Suprapubic skin (tissue), 4 donors: ENCODE results near the gene NPM1. TPM values are rescaled to one million over a fixed set of nuclear protein-coding genes. Genes with fewer than 3 reads are reported as not detected.

Source experiments
- DNase-seq, 2 donors: peaks; one replicate each; pipeline ENCODE4 v3.0.0-alpha.2; 2019; ENCODE audit warnings: low spot score in 2 of 2
- H3K27ac ChIP-seq: fragments of 200-600 bp; sonication (generic); one replicate; pipeline ENCODE4 v1.5.1; 2019
- H3K27me3 ChIP-seq: fragments of 200-600 bp; sonication (generic); one replicate; pipeline ENCODE4 v1.5.1; 2019
- H3K36me3 ChIP-seq: fragments of 200-600 bp; sonication (generic); one replicate; pipeline ENCODE4 v1.5.1; 2019
- H3K4me1 ChIP-seq: fragments of 200-600 bp; sonication (generic); one replicate; pipeline ENCODE4 v1.5.1; 2019
- H3K4me3 ChIP-seq: fragments of 200-600 bp; sonication (generic); one replicate; pipeline ENCODE4 v1.5.1; 2019; ENCODE audit warnings: mild to moderate bottlenecking
- H3K9me3 ChIP-seq: fragments of 200-600 bp; sonication (generic); one replicate; pipeline ENCODE4 v1.5.1; 2019
- CTCF ChIP-seq, 2 donors: fragments of 200-600 bp in 1 of 2; fragments of 450-650 bp in 1 of 2; sonication (generic) in 1 of 2; IDR thresholded peaks; one replicate each; pipeline ENCODE4 v1.5.1; 2016 to 2019; ENCODE audit warnings: antibody characterized with exemption in 2 of 2, mild to moderate bottlenecking in 1 of 2, moderate library complexity in 1 of 2
- EP300 ChIP-seq: sonication (generic); formaldehyde crosslinking; IDR thresholded peaks from one replicate; pipeline ENCODE4 v1.6.1; 2017; ENCODE audit warnings: antibody characterized with exemption
- POLR2A ChIP-seq, 2 donors: fragments of 450-650 bp; IDR thresholded peaks; one replicate each; pipeline ENCODE4 v1.6.1; 2017; ENCODE audit warnings: antibody characterized with exemption in 2 of 2, mild to moderate bottlenecking in 2 of 2, moderate library complexity in 2 of 2
- POLR2AphosphoS5 ChIP-seq, 3 donors: sonication (generic); formaldehyde crosslinking; IDR thresholded peaks; one replicate each; pipeline ENCODE4 v1.6.1; 2017; ENCODE audit warnings: antibody characterized with exemption in 3 of 3
- WGBS: methylation state at CpG from one replicate; pipeline ENCODE4 v1.1.5; 2018; 5-methylcytosine and 5-hydroxymethylcytosine counted together
- total RNA-seq, 4 donors: library from RNA; depleted of rRNA; stranded (reverse); fragments of >200 nt; gene quantifications; one replicate each; pipeline ENCODE4 v1.1.0, GENCODE V29; 2016

The NPM1 gene
- total RNA-seq, 4 donors from 2014 or later = 439 to 524 (median 469) TPM

- 90% methylated on average over 18 of the region's 20 CpGs for WGBS
- Histone ChIP-seq H3K9me3 (no peaks in the 10 kb centered on the region), H3K27ac (no peak overlapping the region), H3K4me3 (no peak overlapping the region), H3K4me1 (no peaks in the 10 kb centered on the region), H3K27me3 (no peaks in the 10 kb centered on the region), H3K36me3 (no peaks in the 10 kb centered on the region)
- DNase-seq = peak; percentile 34 to 73
- TF ChIP-seq POLR2AphosphoS5 (IDR thresholded peaks at IDR 0.05) (no peak), POLR2A (IDR thresholded peaks at IDR 0.05) (no peak), CTCF (IDR thresholded peaks at IDR 0.05) (no peak), EP300 (no peak)
Measured at GRCh38 chr5:171427318-171428167, 39.9 kb downstream of the NPM1 start.

GRCh38 chr5:171428168-171428696 is 40.6 kb downstream of the NPM1 start:
- WGBS = 91% methylated on average over 9 of the region's 9 CpGs
- no peak overlapping the region for H3K27ac ChIP-seq
- peak; percentile 33 to 40 for DNase-seq
- H3K27me3 ChIP-seq = no peaks in the 10 kb centered on the region
- TF ChIP-seq POLR2AphosphoS5 (IDR thresholded peaks at IDR 0.05) = no peak
- TF ChIP-seq CTCF (IDR thresholded peaks at IDR 0.05) = no peak
- TF ChIP-seq EP300 = no peak
- no peak for TF ChIP-seq POLR2A (IDR thresholded peaks at IDR 0.05)
- no peaks in the 10 kb centered on the region for H3K36me3 ChIP-seq
- H3K4me3 ChIP-seq = no peak overlapping the region
- no peaks in the 10 kb centered on the region for H3K9me3 ChIP-seq
- H3K4me1 ChIP-seq = no peaks in the 10 kb centered on the region

- WGBS = 87% methylated on average over 16 of the region's 16 CpGs
- no peaks in the 10 kb centered on the region for H3K4me1 ChIP-seq
- no peaks in the 10 kb centered on the region for H3K36me3 ChIP-seq
- TF ChIP-seq EP300 (no peak), CTCF (IDR thresholded peaks at IDR 0.05) (no peak), POLR2AphosphoS5 (IDR thresholded peaks at IDR 0.05) (no peak), POLR2A (IDR thresholded peaks at IDR 0.05) (no peak)
- H3K27ac ChIP-seq = no peak overlapping the region
- H3K4me3 ChIP-seq = no peak overlapping the region
- H3K9me3 ChIP-seq = no peaks in the 10 kb centered on the region
- peak; percentile 13 to 68 for DNase-seq
- H3K27me3 ChIP-seq = no peaks in the 10 kb centered on the region
Measured at GRCh38 chr5:171428809-171429542, 41.3 kb downstream of the NPM1 start.

- Histone ChIP-seq H3K27me3 (no peaks in the 10 kb centered on the region), H3K36me3 (no peaks in the 10 kb centered on the region), H3K27ac (no peak overlapping the region), H3K4me3 (no peak overlapping the region), H3K4me1 (no peaks in the 10 kb centered on the region), H3K9me3 (no peaks in the 10 kb centered on the region)
- TF ChIP-seq POLR2AphosphoS5 (IDR thresholded peaks at IDR 0.05) = no peak
- no peak for TF ChIP-seq POLR2A (IDR thresholded peaks at IDR 0.05)
- TF ChIP-seq EP300 = no peak
- no peak for TF ChIP-seq CTCF (IDR thresholded peaks at IDR 0.05)
- peak; percentile 44 to 54 for DNase-seq
- WGBS = 87% methylated on average over 4 of the region's 4 CpGs
Measured at GRCh38 chr5:171429543-171429910, 41.9 kb downstream of the NPM1 start.

GRCh38 chr5:171431251-171431777 is 43.7 kb downstream of the NPM1 start:
- Histone ChIP-seq H3K9me3 (no peaks in the 10 kb centered on the region), H3K27ac (no peak overlapping the region), H3K4me1 (no peaks in the 10 kb centered on the region), H3K36me3 (no peaks in the 10 kb centered on the region), H3K4me3 (no peak overlapping the region), H3K27me3 (no peaks in the 10 kb centered on the region)
- DNase-seq = peak; percentile 37 to 48
- no peak for TF ChIP-seq CTCF (IDR thresholded peaks at IDR 0.05)
- TF ChIP-seq POLR2A (IDR thresholded peaks at IDR 0.05) = no peak
- TF ChIP-seq POLR2AphosphoS5 (IDR thresholded peaks at IDR 0.05) = no peak
- TF ChIP-seq EP300 = no peak
- 93% methylated on average over 7 of the region's 7 CpGs for WGBS
